Measurements from ENCODE around the gene SHISAL1.

DNA sequence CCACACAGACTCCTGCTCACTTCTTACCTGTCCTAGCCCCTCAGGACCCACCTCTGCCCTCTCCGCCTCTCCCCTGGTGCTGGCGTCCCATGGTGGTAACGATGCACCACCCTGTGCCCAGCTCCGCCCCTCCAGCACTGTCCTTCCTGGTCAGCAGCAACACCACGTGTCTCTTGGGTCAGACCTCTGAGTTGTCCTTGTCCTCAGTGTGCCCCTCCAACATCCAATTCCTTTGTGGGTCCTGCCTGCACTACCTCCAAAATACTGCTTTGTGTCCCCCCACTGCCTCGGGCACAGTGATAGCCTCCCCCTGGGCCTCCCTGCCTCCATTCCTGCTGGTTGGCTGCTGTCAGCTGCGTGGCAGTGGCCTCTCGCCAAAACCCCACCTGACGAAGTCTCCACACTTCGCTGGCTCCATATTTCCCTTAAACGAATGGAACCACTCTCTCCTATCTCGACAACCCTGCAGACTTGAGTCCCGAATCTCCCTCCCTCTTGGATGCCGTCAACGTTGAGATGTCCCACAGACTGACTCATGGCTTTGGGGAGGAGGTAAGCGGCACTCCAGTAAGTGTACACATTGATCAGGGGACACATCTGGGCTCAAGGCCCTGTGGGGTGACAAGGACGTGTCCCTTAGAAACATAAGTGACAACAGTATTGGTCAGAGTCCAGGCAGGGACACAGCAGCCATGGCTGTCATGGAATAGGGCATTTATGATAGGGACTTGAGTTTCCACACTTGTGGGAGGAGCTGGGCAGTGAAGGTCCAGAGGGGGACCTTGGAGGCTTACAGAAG is 42.8 kb downstream of the SHISAL1 start:
- TF ChIP-seq EGR1 (IDR thresholded peaks at IDR 0.05; ENCODE audit: borderline replicate concordance in 1 of 2, low read depth in 2 of 2, low read length in 2 of 2) (no peak), POLR2A (IDR thresholded peaks at IDR 0.05; ENCODE audit: low read depth, low read length) (no peak), MXI1 (IDR thresholded peaks at IDR 0.05; ENCODE audit: low read depth, low read length) (no peak), RAD21 (IDR thresholded peaks at IDR 0.05; ENCODE audit: insufficient read depth, low read depth, low read length) (no peak), DPF2 (IDR thresholded peaks at IDR 0.05) (no peak), GABPA (IDR thresholded peaks at IDR 0.05; ENCODE audit: low read depth) (no peak), NR2C2 (IDR thresholded peaks at IDR 0.05; ENCODE audit: borderline replicate concordance, control insufficient read depth, insufficient read length, low read depth) (no peak), RAD51 (IDR thresholded peaks at IDR 0.05) (no peak)
- TF ChIP-seq, protein P1, sequence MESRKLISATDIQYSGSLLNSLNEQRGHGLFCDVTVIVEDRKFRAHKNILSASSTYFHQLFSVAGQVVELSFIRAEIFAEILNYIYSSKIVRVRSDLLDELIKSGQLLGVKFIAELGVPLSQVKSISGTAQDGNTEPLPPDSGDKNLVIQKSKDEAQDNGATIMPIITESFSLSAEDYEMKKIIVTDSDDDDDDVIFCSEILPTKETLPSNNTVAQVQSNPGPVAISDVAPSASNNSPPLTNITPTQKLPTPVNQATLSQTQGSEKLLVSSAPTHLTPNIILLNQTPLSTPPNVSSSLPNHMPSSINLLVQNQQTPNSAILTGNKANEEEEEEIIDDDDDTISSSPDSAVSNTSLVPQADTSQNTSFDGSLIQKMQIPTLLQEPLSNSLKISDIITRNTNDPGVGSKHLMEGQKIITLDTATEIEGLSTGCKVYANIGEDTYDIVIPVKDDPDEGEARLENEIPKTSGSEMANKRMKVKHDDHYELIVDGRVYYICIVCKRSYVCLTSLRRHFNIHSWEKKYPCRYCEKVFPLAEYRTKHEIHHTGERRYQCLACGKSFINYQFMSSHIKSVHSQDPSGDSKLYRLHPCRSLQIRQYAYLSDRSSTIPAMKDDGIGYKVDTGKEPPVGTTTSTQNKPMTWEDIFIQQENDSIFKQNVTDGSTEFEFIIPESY (IDR thresholded peaks at IDR 0.05): no peak
- TF ChIP-seq, protein P2, sequence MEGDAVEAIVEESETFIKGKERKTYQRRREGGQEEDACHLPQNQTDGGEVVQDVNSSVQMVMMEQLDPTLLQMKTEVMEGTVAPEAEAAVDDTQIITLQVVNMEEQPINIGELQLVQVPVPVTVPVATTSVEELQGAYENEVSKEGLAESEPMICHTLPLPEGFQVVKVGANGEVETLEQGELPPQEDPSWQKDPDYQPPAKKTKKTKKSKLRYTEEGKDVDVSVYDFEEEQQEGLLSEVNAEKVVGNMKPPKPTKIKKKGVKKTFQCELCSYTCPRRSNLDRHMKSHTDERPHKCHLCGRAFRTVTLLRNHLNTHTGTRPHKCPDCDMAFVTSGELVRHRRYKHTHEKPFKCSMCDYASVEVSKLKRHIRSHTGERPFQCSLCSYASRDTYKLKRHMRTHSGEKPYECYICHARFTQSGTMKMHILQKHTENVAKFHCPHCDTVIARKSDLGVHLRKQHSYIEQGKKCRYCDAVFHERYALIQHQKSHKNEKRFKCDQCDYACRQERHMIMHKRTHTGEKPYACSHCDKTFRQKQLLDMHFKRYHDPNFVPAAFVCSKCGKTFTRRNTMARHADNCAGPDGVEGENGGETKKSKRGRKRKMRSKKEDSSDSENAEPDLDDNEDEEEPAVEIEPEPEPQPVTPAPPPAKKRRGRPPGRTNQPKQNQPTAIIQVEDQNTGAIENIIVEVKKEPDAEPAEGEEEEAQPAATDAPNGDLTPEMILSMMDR (IDR thresholded peaks at IDR 0.05 in 2 of 3, conservative IDR thresholded peaks at IDR 0.05 in 1 of 3; ENCODE audit: control insufficient read depth in 2 of 3, extremely low read depth in 1 of 3, insufficient read depth in 1 of 3, low read depth in 3 of 3, low read length in 3 of 3): no peak

Data from GM12878 (cell line).